HG03060 (cell line): ENCODE data around the gene LIMK2.
"Not testable (repeated sequence)": the region's sequence is repeated elsewhere in the genome, so short reads cannot be mapped to it uniquely, and the experiment has no call there.

Experiments
- ATAC-seq: cut with Tn5 transposase; IDR thresholded peaks from one replicate; pipeline ENCODE4 v1.9.1; 2021; ENCODE audit warnings: low read depth, moderate number of reproducible peaks; ENCODE audit not compliant: unreplicated experiment

LIMK2 gene

DNA sequence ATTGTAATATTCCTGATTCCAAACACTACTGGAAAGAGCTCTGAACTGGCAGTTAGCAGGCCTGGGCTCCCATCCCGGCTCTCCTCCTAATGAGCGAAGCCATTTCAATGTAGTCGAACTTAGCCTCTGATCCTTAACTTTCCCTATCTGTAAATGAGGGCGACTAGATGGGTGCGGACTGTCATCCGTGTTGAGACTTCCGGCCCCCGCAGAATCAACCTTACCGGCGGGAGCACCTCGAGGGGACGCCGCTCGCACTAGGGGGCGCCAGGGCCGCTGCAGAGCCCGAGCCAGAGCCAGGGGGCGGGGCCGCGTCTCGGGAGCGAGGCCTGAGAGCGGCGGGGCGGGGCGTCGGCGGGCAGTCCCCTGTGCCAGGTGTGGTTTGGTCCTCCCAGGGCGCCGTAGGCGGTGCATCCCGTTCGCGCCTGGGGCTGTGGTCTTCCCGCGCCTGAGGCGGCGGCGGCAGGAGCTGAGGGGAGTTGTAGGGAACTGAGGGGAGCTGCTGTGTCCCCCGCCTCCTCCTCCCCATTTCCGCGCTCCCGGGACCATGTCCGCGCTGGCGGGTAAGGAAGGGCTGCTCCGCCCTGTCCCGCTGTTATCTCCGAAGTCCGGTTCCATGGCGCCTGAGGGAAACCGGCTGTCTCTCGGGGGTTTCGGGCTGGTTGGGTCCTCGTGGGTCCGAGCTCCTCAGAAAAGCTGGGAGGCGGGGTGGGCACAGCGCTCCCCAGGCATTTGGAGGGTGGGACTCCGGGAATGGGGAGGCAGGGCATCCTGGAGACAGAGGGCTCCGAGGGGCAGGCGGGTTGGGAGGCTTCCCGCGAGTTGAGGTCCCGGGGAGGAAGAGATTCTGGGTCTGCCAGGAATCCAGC is at the start of gene LIMK2:
TSS of gene LIMK2 (plus strand) at position 437 of the 869 bp plus-strand sequence. CDS start at position 548, 111 bp downstream.
- peak; percentile 36 for ATAC-seq

GRCh38 chr22:31170971-31171370 is 41.1 kb upstream of the LIMK2 start:
- no peak for ATAC-seq

DNA sequence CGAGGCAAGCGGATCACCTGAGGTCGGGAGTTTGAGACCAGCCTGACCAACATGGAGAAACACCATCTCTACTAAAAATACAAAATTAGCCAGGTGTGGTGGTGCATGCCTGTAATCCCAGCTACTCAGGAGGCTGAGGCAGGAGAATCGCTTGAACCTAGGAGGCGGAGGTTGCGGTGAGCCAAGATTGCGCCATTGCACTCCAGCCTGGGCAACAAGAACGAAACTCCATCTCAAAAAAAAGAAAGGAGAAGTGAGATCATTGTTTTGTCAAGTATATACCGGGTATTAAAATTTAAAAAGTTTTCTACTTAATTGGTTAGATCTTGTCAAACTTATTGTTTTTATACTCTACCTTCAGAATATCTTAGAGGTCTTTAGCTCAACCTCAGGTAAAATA is 40.4 kb upstream of the LIMK2 start:
- ATAC-seq: not testable (repeated sequence)

DNA sequence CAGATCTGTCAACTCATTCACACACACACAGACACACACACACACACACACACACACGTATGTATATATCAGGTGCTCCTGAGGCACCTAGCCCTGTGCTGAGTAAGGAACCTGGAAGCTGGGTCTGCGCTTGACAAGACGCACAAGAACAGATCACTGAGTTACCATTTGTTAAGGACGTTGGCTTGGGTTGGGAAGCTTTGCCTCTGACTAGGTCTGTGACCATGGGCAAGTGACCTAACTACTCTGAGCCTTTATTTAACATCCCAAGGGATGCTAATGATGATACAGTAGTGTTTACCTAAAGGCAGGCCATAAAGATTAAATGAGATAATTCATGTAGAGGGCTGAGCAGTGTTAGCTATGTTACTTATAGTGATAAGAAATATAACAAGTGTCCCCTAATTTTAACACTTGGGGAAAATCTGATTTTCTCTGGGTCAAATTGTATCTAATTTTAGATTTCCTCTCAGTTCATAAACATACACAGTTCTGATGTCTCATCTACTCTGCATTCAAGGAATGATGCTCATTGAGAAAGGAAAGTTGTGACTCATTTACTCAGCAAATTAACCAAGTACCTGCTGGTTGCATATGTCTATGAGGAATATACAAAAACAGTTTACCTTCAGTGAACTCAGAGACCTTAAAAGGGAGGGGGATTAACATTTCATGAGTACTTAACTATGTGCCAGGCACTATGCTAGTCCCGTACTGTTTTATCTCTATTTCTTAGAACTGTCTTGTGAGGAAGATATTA is 38.5 kb upstream of the LIMK2 start:
- no peak for ATAC-seq

DNA sequence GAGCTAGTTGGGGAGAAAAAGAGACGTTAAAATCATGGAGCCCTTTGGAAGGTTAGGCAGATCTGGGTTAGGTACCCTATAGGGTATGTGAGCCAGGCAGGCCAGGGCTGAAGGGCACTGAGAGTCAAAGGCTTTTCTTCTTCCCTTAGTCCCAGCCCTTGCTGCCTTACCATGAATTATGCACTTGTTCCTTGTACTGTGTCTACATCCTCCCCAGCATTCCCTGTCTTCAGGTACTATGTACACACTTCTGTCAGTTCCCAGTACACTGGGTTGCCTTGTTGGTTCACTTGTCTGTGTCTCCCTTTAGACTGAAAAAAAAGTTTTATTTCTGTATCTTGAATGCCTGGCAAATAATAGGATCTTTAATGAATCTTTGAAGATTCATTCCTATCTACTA is 35.2 kb upstream of the LIMK2 start:
- ATAC-seq: no peak

- no peak for ATAC-seq
These were observed 34.5 kb upstream of the LIMK2 start for GRCh38 chr22:31177420-31178162.

DNA sequence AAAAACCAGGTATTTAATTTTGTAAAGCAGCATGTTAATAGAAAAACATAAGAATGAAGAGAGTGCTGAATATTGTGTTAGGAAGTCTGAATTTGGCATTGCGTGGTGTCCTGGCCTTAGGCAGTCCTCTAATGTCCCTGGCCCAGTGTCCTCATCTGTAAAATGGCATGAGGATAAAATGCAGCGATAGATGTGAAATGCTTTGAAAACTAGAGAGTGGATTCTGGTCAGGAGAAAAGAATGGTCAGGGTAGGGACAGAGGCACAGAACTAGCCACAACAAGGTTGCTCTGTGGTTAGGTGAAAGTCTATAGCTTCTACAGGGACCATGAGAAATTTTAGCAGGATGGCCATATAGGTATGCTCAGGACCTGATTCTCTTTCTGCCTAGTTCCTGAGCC is 33.2 kb upstream of the LIMK2 start:
- no peak for ATAC-seq

DNA sequence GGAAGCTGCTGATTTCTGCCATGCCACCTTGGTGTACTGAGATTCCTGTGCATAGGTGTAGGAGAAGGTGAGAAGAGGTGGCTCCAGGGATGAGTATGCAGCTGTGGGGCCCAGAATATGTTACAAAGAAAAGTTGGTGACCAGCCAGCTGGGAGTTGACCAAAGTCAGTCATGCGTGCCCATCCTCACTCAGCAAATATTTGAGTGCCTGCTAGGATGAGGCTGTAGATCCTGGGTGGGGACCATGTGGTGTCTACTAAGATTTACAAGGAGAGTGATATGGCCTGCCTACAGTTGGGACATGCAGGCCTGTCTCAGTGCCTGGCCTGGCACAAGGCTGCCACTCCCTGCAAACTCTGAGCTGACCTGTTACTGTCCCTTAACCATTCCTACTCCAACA is 32.8 kb upstream of the LIMK2 start:
- ATAC-seq: no peak

DNA sequence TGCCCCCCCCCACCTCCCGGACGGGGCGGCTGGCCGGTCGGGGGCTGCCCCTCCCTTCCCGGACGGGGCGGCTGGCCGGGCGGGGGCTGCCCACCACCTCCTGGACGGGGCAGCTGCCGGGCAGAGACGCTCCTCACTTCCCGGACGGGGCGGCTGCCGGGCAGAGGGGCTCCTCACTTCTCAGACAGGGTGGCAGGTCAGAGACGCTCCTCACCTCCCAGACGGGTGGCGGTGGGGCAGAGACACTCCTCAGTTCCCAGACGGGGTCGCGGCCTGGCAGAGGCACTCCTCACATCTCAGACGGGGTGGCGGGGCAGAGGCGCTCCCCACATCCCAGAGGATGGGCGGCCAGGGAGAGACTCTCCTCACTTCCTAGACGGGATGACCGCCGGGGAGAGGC is 28.1 kb upstream of the LIMK2 start:
- ATAC-seq: no peak

DNA sequence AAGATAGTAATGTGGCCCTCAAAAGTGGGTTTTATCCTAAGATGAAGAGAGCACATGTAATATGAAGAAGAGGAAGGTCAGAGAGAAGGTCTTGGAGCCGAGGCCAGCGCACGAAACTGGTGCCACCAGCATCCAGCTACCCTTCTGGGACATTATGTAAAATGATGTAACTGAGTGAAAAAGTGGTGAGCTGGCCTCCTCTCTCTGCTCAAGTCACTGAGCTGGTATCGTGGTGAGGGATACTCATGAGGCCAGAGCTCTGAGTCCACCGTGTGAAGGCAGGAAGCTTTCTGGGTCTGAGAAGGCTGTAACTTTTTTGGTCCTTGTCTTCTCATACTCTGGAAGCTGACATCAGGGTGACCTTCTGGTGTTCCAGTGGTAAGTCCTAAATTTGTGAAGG is 27.0 kb upstream of the LIMK2 start:
- no peak for ATAC-seq

DNA sequence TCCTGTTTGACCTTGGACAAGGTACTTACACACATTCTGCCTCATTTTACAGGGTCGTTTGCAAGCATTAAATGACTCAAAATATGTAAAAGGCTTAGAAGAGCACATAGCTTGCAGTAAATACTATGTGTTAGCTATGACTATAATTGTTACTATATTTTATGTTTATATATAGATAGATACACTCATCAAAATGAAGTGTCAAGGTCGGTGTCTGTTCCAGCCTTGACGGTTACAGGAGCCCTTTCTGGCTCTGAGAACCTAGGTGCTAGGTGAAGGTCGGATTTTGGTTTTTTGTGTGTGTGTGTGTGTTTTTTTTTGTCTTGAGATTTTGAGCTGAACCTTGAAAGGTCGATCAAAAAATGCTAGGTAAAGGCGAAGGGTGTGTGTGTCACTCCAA is 24.5 kb upstream of the LIMK2 start:
- no peak for ATAC-seq

GRCh38 chr22:31192513-31192912 is 19.6 kb upstream of the LIMK2 start:
- no peak for ATAC-seq

DNA sequence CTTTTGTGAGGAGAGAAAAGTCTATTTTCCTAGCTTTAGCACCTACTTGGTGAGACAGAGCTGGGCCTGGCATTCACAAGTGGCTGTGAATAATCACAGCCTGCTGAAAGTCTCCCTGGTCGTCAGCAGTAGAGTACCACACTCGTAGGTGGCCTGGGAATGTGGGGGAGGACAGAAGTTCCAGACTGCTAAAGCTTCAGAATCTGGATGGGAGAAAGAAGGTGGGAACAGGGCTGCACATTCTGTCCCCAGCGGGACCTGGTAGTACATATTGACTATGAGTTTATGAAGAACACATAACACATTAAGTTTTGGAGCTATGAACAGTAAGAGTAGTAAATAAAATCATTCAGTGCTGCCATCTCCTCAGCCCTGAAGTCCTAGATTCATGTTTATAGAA is 19.0 kb upstream of the LIMK2 start:
- ATAC-seq: no peak

DNA sequence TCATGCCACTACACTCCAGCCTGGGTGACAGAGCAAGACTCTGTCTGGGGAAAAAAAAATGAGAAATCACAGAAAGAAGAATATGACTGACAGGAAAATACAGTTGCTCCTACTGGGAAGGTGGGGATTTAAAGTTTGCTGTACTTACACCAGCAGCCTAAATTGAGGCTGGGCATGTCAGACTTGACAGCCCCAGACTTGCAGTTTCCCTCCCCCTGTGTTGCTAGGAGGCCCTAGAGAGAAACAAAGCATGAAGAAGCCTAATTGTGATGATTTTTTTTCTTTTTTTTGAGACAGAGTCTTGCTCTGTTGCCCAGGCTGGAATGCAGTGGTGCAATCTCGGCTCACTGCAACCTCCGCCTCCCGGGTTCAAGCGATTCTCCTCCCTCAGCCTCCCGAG is 17.4 kb upstream of the LIMK2 start:
- ATAC-seq: not testable (repeated sequence)

GRCh38 chr22:31199187-31199586 is 12.9 kb upstream of the LIMK2 start:
- ATAC-seq: no peak

DNA sequence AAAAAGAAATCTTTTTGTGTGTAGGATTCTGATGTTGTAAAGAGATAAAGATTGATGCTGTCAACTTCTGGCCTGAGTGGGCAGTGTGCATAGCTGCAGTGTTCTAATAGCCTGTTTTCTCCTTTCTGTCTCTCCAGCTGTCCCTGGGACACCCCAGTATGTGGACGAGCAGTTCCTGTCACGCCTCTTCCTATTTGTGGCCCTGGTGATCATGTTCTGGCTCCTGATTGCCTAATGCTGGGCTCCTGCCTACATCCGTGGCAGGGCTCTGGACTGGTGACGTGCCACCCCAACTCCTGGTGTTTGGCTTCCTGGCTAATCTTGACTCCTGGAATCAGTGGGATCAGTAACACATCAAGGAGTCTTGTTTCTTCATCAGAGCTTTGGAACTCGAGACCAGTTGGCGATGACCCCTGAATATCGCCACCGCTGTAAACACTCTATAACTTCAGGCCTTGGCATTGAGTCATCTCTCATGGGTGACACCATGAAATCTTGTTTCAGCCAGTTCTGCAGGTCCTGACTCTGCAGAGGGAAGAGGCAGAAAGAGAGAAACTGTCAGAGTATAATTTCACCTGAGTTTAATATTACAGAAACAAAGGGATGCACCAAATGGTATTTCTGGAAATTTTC is 7.6 kb upstream of the LIMK2 start:
- not testable (repeated sequence) for ATAC-seq

DNA sequence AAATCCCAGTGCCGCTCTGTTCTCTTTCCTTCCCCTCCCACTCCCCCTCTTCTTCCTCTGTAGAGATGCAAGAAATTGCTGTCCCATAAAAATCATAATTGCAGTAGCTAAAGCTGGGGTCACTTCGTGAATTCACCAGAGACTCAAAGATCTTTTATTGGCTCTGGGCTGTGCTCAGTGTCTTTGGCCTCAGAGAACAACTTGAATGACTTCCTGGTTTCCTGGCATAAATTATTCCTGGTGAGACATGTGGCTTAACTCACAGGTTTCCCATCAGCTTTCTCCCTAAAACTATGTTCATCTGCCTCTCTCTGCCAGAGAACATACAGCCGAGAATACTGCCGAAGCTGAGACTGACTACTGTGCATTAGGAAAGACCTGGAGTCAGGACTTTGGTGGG is 7.0 kb upstream of the LIMK2 start:
- ATAC-seq: not testable (repeated sequence)

- not testable (repeated sequence) for ATAC-seq
These were observed 5.6 kb upstream of the LIMK2 start for GRCh38 chr22:31206460-31206859.

GRCh38 chr22:31206896-31207687 is 5.0 kb upstream of the LIMK2 start:
- no peak for ATAC-seq
